HL-60 (cell line): ENCODE data around the gene USP24.
A peak's percentile ranks its signal among the peaks of the same experiment; 100 is the strongest.

Source experiments
- DNase-seq, 2 experiments: peaks; one replicate each; pipeline ENCODE4 v3.0.0-alpha.2; 2010 to 2020; ENCODE audit warnings: low read depth in 1 of 2, low spot score in 1 of 2
- H3K27ac ChIP-seq: fragments of 250-450 bp; sonication (Bioruptor Pico); replicated peaks from 2 replicates; pipeline ENCODE4 v1.5.1; 2020; ENCODE audit warnings: mild to moderate bottlenecking, moderate library complexity
- H3K27me3 ChIP-seq: fragments of 250-450 bp; sonication (Bioruptor Pico); 2 replicates; pipeline ENCODE4 v1.5.1; 2021; ENCODE audit warnings: mild to moderate bottlenecking, moderate library complexity; ENCODE audit not compliant: insufficient read depth, poor library complexity, severe bottlenecking
- H3K4me3 ChIP-seq: replicated peaks from 2 replicates; pipeline ENCODE4 v1.5.1; 2011; ENCODE audit warnings: mild to moderate bottlenecking, control low read depth, low read length; ENCODE audit not compliant: insufficient read depth
- GABPA ChIP-seq: IDR thresholded peaks from 2 replicates; pipeline ENCODE4 v1.6.1; 2012; ENCODE audit warnings: low read depth
- POLR2AphosphoS5 ChIP-seq: IDR thresholded peaks from 2 replicates; pipeline ENCODE4 v1.6.1; 2012; ENCODE audit warnings: low read depth
- SPI1 ChIP-seq: IDR thresholded peaks from 2 replicates; pipeline ENCODE4 v1.6.1; 2012; ENCODE audit warnings: low read depth, mild to moderate bottlenecking, borderline replicate concordance
- TF ChIP-seq, protein P1 (sequence below): IDR thresholded peaks from one replicate; pipeline ENCODE4 v1.5.1; 2011; ENCODE audit warnings: low read length, control low read depth, inconsistent platforms; ENCODE audit not compliant: insufficient read depth
- TF ChIP-seq, protein P2 (sequence below): IDR thresholded peaks from 2 replicates; pipeline ENCODE4 v1.6.1; 2012; ENCODE audit warnings: low read depth; ENCODE audit not compliant: insufficient replicate concordance

The USP24 gene

DNA sequence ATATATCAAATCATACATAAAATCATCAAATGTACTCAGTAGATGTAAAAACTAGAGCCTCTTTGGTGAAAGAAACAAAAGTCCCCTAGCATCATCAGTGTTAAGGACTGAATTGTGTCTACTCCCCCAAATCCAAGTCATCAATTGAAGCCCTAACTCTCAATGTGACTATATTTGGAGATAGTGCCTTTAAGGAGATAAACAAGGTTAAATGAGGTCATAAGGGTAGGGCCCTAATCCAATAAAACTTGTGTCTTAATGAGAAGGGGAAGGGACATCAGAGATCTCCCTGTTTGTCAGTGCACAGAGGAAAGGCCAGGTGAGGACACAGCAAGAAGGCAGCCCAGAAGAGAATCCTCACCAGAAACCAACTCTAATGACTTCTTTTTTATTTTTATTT lies 33.5 kb downstream of the USP24 start:
- H3K27me3 ChIP-seq: no peaks in the 10 kb centered on the region
- H3K4me3 ChIP-seq: no peak overlapping the region
- DNase-seq: no peak
- no peak for TF ChIP-seq GABPA
- TF ChIP-seq, protein P1, sequence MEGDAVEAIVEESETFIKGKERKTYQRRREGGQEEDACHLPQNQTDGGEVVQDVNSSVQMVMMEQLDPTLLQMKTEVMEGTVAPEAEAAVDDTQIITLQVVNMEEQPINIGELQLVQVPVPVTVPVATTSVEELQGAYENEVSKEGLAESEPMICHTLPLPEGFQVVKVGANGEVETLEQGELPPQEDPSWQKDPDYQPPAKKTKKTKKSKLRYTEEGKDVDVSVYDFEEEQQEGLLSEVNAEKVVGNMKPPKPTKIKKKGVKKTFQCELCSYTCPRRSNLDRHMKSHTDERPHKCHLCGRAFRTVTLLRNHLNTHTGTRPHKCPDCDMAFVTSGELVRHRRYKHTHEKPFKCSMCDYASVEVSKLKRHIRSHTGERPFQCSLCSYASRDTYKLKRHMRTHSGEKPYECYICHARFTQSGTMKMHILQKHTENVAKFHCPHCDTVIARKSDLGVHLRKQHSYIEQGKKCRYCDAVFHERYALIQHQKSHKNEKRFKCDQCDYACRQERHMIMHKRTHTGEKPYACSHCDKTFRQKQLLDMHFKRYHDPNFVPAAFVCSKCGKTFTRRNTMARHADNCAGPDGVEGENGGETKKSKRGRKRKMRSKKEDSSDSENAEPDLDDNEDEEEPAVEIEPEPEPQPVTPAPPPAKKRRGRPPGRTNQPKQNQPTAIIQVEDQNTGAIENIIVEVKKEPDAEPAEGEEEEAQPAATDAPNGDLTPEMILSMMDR: no peak
- TF ChIP-seq SPI1: no peak
- TF ChIP-seq, protein P2, sequence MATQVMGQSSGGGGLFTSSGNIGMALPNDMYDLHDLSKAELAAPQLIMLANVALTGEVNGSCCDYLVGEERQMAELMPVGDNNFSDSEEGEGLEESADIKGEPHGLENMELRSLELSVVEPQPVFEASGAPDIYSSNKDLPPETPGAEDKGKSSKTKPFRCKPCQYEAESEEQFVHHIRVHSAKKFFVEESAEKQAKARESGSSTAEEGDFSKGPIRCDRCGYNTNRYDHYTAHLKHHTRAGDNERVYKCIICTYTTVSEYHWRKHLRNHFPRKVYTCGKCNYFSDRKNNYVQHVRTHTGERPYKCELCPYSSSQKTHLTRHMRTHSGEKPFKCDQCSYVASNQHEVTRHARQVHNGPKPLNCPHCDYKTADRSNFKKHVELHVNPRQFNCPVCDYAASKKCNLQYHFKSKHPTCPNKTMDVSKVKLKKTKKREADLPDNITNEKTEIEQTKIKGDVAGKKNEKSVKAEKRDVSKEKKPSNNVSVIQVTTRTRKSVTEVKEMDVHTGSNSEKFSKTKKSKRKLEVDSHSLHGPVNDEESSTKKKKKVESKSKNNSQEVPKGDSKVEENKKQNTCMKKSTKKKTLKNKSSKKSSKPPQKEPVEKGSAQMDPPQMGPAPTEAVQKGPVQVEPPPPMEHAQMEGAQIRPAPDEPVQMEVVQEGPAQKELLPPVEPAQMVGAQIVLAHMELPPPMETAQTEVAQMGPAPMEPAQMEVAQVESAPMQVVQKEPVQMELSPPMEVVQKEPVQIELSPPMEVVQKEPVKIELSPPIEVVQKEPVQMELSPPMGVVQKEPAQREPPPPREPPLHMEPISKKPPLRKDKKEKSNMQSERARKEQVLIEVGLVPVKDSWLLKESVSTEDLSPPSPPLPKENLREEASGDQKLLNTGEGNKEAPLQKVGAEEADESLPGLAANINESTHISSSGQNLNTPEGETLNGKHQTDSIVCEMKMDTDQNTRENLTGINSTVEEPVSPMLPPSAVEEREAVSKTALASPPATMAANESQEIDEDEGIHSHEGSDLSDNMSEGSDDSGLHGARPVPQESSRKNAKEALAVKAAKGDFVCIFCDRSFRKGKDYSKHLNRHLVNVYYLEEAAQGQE: no peak
- H3K27ac ChIP-seq: no peak overlapping the region

DNA sequence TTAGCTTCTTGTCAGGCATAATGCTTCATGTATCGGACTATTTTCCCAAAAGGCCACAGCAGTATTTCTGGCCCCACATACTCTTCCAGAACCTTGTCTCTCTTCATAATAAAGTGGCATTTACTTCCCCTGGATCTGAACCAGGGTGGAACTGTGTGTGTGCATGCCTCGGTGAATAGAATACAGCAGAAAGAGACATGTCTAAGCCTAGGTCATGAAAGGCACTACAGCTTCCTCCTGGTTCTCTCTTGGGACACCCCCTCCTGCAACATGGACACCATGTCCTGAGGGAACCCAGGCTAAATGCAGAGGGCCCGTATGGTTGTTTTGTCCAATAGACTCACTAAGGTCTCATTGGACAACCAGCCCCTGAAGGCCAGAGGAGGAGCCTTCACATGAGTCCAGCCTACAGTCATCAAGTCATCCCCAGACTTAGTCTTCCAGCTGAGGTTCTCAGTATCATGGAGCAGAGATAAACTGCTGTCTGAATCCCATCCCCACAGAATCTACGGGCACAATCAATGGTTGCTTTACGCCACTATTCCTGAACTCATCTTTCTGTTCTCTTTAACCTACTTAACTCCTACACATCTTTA lies 35.0 kb downstream of the USP24 start:
- no peaks in the 10 kb centered on the region for H3K27me3 ChIP-seq
- H3K27ac ChIP-seq: no peak overlapping the region
- no peak for DNase-seq
- TF ChIP-seq, protein P1: no peak
- TF ChIP-seq GABPA (no peak), SPI1 (no peak), POLR2AphosphoS5 (no peak)
- TF ChIP-seq, protein P2: no peak
- H3K4me3 ChIP-seq: no peak overlapping the region

DNA sequence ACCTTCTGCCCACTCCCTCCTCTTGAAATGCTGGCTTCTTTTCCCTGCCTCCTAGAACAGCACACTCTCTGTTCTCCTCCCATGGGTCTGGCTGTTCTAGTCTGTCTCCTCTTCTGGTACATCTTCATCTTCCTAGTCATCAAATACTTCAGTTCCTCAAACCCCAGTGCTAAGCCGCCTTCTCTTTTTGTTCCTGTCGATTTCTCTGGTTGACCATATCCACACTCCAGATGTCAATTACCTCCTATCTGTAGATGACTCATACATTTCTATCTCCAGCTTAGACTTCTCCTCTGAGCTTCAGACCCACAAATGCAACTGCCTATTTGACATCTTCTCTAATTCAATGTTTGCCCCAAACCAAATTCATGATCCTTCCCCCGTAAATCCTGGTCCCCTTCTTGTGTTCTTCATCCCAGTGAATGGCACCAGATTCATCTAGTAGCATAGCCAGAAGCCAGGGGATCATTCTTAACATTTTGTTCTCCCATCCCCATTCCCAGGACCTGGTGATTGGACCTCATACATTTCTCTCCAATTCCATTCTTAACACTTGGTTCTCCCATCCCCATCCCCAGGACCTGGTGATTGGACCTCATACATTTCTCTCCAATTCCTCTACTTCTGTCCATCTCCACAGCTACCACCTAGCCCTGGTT lies 35.9 kb downstream of the USP24 start:
- Histone ChIP-seq H3K27me3 (no peaks in the 10 kb centered on the region), H3K27ac (no peak overlapping the region), H3K4me3 (no peak overlapping the region)
- TF ChIP-seq POLR2AphosphoS5 (no peak), SPI1 (peak; percentile 59; the same call in 1 of the 2 replicates)
- peak; percentile 48 to 59 for DNase-seq

DNA sequence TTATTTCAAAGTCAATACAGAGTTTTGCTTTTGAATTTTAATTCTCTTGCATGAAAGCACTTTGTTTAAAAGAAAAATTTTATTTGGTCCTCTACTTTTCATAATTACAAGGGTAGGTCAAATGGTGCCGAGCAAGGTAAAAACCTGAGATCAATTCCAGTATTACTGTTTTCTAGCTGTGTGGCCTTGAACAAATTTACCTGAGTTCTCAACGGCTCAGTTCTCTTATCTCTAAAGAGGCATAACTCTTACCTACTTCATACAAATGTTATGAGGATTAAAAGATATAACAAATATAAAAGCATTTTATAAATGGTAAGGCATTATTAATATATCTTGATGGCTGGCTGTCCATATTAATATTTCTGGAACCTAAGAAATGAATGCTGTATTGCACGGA lies 42.5 kb downstream of the USP24 start:
- Histone ChIP-seq H3K27me3 (no peaks in the 10 kb centered on the region), H3K27ac (no peak overlapping the region), H3K4me3 (no peak overlapping the region)
- TF ChIP-seq POLR2AphosphoS5 (no peak), SPI1 (no peak), GABPA (no peak)
- TF ChIP-seq, protein P2: no peak
- TF ChIP-seq, protein P1: no peak
- DNase-seq: no peak
